GM23338 (cell line): Measurements from ENCODE around the gene TTPAL. TPM values are rescaled to one million over a fixed set of nuclear protein-coding genes. Genes with fewer than 3 reads are reported as not detected.

Source experiments
- ATAC-seq: fragments of 200-7000 bp; cut with Tn5 transposase; 3 replicates; pipeline ENCODE4 v1.9.1; 2020
- DNase-seq: peaks from one replicate; pipeline ENCODE4 v3.0.0-alpha.2; 2015; ENCODE audit warnings: low spot score
- H2AFZ ChIP-seq: fragments of 200-600 bp; sonication (generic); 2 replicates; pipeline ENCODE4 v1.8.0; 2016; ENCODE audit warnings: antibody characterized with exemption, mild to moderate bottlenecking, moderate library complexity
- H3F3A ChIP-seq: fragments of 200-600 bp; sonication (generic); replicated peaks from 2 replicates; pipeline ENCODE4 v1.8.0; 2017; ENCODE audit warnings: antibody characterized with exemption, mixed run types, low read depth
- H3K27ac ChIP-seq: fragments of 200-600 bp; sonication (generic); 2 replicates; pipeline ENCODE4 v1.6.1; 2016; ENCODE audit warnings: low read depth
- H3K27me3 ChIP-seq: fragments of 200-600 bp; sonication (generic); 2 replicates; pipeline ENCODE4 v1.8.0; 2016; ENCODE audit warnings: mild to moderate bottlenecking, mixed run types, moderate library complexity; ENCODE audit not compliant: insufficient read depth
- H3K36me3 ChIP-seq: fragments of 200-600 bp; sonication (generic); 2 replicates; pipeline ENCODE4 v1.8.0; 2016; ENCODE audit warnings: mild to moderate bottlenecking; ENCODE audit not compliant: insufficient read depth
- H3K4me1 ChIP-seq: fragments of 200-600 bp; sonication (generic); 2 replicates; pipeline ENCODE4 v1.8.0; 2016; ENCODE audit warnings: mild to moderate bottlenecking, moderate library complexity; ENCODE audit not compliant: insufficient read depth
- H3K4me2 ChIP-seq: fragments of 200-600 bp; sonication (generic); 2 replicates; pipeline ENCODE4 v1.7.1; 2017; ENCODE audit warnings: mixed run types
- H3K4me3 ChIP-seq: fragments of 200-600 bp; sonication (generic); 2 replicates; pipeline ENCODE4 v1.6.1; 2016; ENCODE audit warnings: mixed run types
- H3K79me2 ChIP-seq: fragments of 200-600 bp; sonication (generic); replicated peaks from 2 replicates; pipeline ENCODE4 v1.8.0; 2017; ENCODE audit warnings: mild to moderate bottlenecking; ENCODE audit not compliant: insufficient read depth
- H3K9me2 ChIP-seq: fragments of 200-600 bp; sonication (generic); 2 replicates; pipeline ENCODE4 v1.8.0; 2017; ENCODE audit not compliant: insufficient read depth
- H4K20me1 ChIP-seq: fragments of 200-600 bp; sonication (generic); replicated peaks from 2 replicates; pipeline ENCODE4 v1.8.0; 2017; ENCODE audit warnings: mild to moderate bottlenecking; ENCODE audit not compliant: insufficient read depth
- H3K27ac Mint-ChIP-seq: 2 replicates; pipeline ENCODE4 v1.8.0; 2020; ENCODE audit warnings: inconsistent platforms, mild to moderate bottlenecking, moderate library complexity, mixed read lengths
- H3K27me3 Mint-ChIP-seq: 3 replicates; pipeline ENCODE4 v1.8.0; 2022; ENCODE audit warnings: low read depth, mild to moderate bottlenecking, moderate library complexity, mixed read lengths, inconsistent platforms; ENCODE audit not compliant: insufficient read depth, poor library complexity
- H3K36me3 Mint-ChIP-seq: 3 replicates; pipeline ENCODE4 v1.8.0; 2021; ENCODE audit warnings: low read depth, mild to moderate bottlenecking, inconsistent platforms, moderate library complexity, mixed read lengths
- H3K4me1 Mint-ChIP-seq: 3 replicates; pipeline ENCODE4 v1.8.0; 2020; ENCODE audit warnings: mild to moderate bottlenecking, inconsistent platforms, mixed read lengths
- H3K4me3 Mint-ChIP-seq: 3 replicates; pipeline ENCODE4 v1.8.0; 2021; ENCODE audit warnings: moderate library complexity, mild to moderate bottlenecking, inconsistent platforms, mixed read lengths
- H3K9me3 Mint-ChIP-seq: 3 replicates; pipeline ENCODE4 v1.8.0; 2020; ENCODE audit warnings: moderate library complexity, mild to moderate bottlenecking, inconsistent platforms, mixed read lengths
- CREB1 ChIP-seq: fragments of 250-450 bp; sonication (Bioruptor Pico); IDR thresholded peaks from 2 replicates; pipeline ENCODE4 v1.5.0; 2020; ENCODE audit warnings: low read depth, mild to moderate bottlenecking, moderate library complexity
- CTCF ChIP-seq, 2 experiments: fragments of 200-600 bp in 1 of 2; sonication (generic) in 1 of 2; conservative IDR thresholded peaks; 2 replicates each; pipeline versions ENCODE4 v1.5.1 to v1.6.1; 2016 to 2017; ENCODE audit warnings: antibody characterized with exemption in 2 of 2, low read depth in 2 of 2, mild to moderate bottlenecking in 2 of 2, moderate library complexity in 1 of 2
- EZH2 ChIP-seq: fragments of 200-600 bp; sonication (generic); IDR thresholded peaks from one replicate; pipeline ENCODE4 v1.8.0; 2017; ENCODE audit warnings: antibody characterized with exemption, mild to moderate bottlenecking, low read depth; ENCODE audit not compliant: unreplicated experiment
- EZH2phosphoT487 ChIP-seq: fragments of 200-600 bp; sonication (generic); IDR thresholded peaks from one replicate; pipeline ENCODE4 v1.8.1; 2018; ENCODE audit warnings: antibody characterized with exemption; ENCODE audit not compliant: unreplicated experiment
- JUNB ChIP-seq: IDR thresholded peaks from one replicate; pipeline ENCODE4 v1.6.1; 2016; ENCODE audit warnings: antibody characterized with exemption; ENCODE audit not compliant: unreplicated experiment
- NANOG ChIP-seq: IDR thresholded peaks from 2 replicates; pipeline ENCODE4 v1.6.1; 2016; ENCODE audit warnings: antibody characterized with exemption, borderline replicate concordance
- POLR2AphosphoS5 ChIP-seq: IDR thresholded peaks from 2 replicates; pipeline ENCODE4 v1.6.1; 2016; ENCODE audit warnings: antibody characterized with exemption, low read depth
- STAT1 ChIP-seq: IDR thresholded peaks from one replicate; pipeline ENCODE4 v1.6.1; 2016; ENCODE audit warnings: antibody characterized with exemption; ENCODE audit not compliant: unreplicated experiment
- ZNF114 ChIP-seq: fragments of 250-450 bp; sonication (Bioruptor Pico); IDR thresholded peaks from 2 replicates; pipeline ENCODE4 v1.5.0; 2020; ENCODE audit warnings: mild to moderate bottlenecking, moderate library complexity
- ZNF331 ChIP-seq: fragments of 250-450 bp; sonication (Bioruptor Pico); IDR thresholded peaks from 2 replicates; pipeline ENCODE4 v1.5.0; 2020; ENCODE audit warnings: low read depth, mild to moderate bottlenecking, moderate library complexity
- ZNF462 ChIP-seq: fragments of 250-450 bp; sonication (Bioruptor Pico); IDR thresholded peaks from 2 replicates; pipeline ENCODE4 v1.5.0; 2020; ENCODE audit warnings: mild to moderate bottlenecking, moderate library complexity
- polyA plus RNA-seq: library from polyadenylated mRNA; unstranded; fragments of >200 nt; fragmentation: Nextera tagmentation; extraction: Ambion mirVana; gene quantifications from 2 replicates; pipeline ENCODE4 v1.2.1, GENCODE V29; 2016
- total RNA-seq: library from RNA; depleted of rRNA; stranded (reverse); fragments of >200 nt; shearing (Covaris generic); gene quantifications from 2 replicates; pipeline ENCODE4 v1.2.3, GENCODE V29; 2014
- TF ChIP-seq, protein P1 (sequence below): IDR thresholded peaks from one replicate; pipeline ENCODE4 v1.6.1; 2018; ENCODE audit warnings: antibody characterized with exemption; ENCODE audit not compliant: unreplicated experiment
- TF ChIP-seq, protein P2 (sequence below): IDR thresholded peaks from 2 replicates; pipeline ENCODE4 v1.6.1; 2016; ENCODE audit warnings: antibody characterized with exemption

Gene TTPAL
- total and polyA plus RNA-seq, 2 experiments from 2014 or later = 3.7 to 10.2 TPM

- Histone ChIP-seq H3K4me2 (no peak overlapping the region), H3F3A (no peaks in the 10 kb centered on the region), H3K36me3 (no peaks in the 10 kb centered on the region), H4K20me1 (no peaks in the 10 kb centered on the region), H3K4me1 (no peaks in the 10 kb centered on the region), H2AFZ (no peak overlapping the region), H3K79me2 (no peaks in the 10 kb centered on the region), H3K27me3 (no peaks in the 10 kb centered on the region), H3K4me3 (no peak overlapping the region), H3K9me2 (no peaks in the 10 kb centered on the region), H3K27ac (no peak overlapping the region)
- H3K9me3 Mint-ChIP-seq = no peaks in the 10 kb centered on the region; the same call in 2 of the 3 replicates
- no peaks in the 10 kb centered on the region for H3K4me1 Mint-ChIP-seq
- H3K4me3 Mint-ChIP-seq = no peak overlapping the region
- H3K27ac Mint-ChIP-seq = no peak overlapping the region
- TF ChIP-seq STAT1 (no peak), CTCF (conservative IDR thresholded peaks at IDR 0.05; ENCODE audit: low read depth in 2 of 2) (no peak), EZH2phosphoT487 (no peak), ZNF462 (CRISPR knock-in tag) (no peak), ZNF331 (no peak), EZH2 (no peak), POLR2AphosphoS5 (no peak), CREB1 (CRISPR knock-in tag) (no peak), JUNB (no peak), ZNF114 (CRISPR knock-in tag) (no peak), NANOG (no peak)
- TF ChIP-seq, protein P1, sequence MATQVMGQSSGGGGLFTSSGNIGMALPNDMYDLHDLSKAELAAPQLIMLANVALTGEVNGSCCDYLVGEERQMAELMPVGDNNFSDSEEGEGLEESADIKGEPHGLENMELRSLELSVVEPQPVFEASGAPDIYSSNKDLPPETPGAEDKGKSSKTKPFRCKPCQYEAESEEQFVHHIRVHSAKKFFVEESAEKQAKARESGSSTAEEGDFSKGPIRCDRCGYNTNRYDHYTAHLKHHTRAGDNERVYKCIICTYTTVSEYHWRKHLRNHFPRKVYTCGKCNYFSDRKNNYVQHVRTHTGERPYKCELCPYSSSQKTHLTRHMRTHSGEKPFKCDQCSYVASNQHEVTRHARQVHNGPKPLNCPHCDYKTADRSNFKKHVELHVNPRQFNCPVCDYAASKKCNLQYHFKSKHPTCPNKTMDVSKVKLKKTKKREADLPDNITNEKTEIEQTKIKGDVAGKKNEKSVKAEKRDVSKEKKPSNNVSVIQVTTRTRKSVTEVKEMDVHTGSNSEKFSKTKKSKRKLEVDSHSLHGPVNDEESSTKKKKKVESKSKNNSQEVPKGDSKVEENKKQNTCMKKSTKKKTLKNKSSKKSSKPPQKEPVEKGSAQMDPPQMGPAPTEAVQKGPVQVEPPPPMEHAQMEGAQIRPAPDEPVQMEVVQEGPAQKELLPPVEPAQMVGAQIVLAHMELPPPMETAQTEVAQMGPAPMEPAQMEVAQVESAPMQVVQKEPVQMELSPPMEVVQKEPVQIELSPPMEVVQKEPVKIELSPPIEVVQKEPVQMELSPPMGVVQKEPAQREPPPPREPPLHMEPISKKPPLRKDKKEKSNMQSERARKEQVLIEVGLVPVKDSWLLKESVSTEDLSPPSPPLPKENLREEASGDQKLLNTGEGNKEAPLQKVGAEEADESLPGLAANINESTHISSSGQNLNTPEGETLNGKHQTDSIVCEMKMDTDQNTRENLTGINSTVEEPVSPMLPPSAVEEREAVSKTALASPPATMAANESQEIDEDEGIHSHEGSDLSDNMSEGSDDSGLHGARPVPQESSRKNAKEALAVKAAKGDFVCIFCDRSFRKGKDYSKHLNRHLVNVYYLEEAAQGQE = no peak
- TF ChIP-seq, protein P2, sequence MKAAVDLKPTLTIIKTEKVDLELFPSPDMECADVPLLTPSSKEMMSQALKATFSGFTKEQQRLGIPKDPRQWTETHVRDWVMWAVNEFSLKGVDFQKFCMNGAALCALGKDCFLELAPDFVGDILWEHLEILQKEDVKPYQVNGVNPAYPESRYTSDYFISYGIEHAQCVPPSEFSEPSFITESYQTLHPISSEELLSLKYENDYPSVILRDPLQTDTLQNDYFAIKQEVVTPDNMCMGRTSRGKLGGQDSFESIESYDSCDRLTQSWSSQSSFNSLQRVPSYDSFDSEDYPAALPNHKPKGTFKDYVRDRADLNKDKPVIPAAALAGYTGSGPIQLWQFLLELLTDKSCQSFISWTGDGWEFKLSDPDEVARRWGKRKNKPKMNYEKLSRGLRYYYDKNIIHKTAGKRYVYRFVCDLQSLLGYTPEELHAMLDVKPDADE = no peak
- no peaks in the 10 kb centered on the region for H3K36me3 Mint-ChIP-seq
- no peak; the same call in none of the 3 replicates for ATAC-seq
- H3K27me3 Mint-ChIP-seq = no peaks in the 10 kb centered on the region
- DNase-seq = no peak
Observed at GRCh38 chr20:44450903-44451450, 24.7 kb upstream of the TTPAL start.
